ENCODE measurements around the gene RALGPS1.
A peak's percentile ranks its signal among the peaks of the same experiment; 100 is the strongest.

The RALGPS1 gene

GRCh38 chr9:127244609-127245601 lies 330.3 kb downstream of the RALGPS1 start:
- DNase-seq, result peak; percentile 86 to 94 (median 88)

- DNase-seq, result no peak
These were observed 331.1 kb downstream of the RALGPS1 start for GRCh38 chr9:127245637-127246164.

- DNase-seq, result no peak
These were observed 333.7 kb downstream of the RALGPS1 start for GRCh38 chr9:127248241-127248640.

- no peak for DNase-seq
These were observed 335.3 kb downstream of the RALGPS1 start for GRCh38 chr9:127249877-127250276.

- no peak for DNase-seq
These were observed 336.4 kb downstream of the RALGPS1 start for GRCh38 chr9:127250896-127251391.

- no peak for DNase-seq
These were observed 338.1 kb downstream of the RALGPS1 start for GRCh38 chr9:127252410-127253318.

GRCh38 chr9:127253446-127253845 lies 338.9 kb downstream of the RALGPS1 start:
- DNase-seq, result no peak

- DNase-seq, result no peak
These were observed 341.1 kb downstream of the RALGPS1 start for GRCh38 chr9:127255692-127256091.

GRCh38 chr9:127256324-127256723 lies 341.7 kb downstream of the RALGPS1 start:
- no peak for DNase-seq

- DNase-seq, result no peak
These were observed 344.3 kb downstream of the RALGPS1 start for GRCh38 chr9:127258606-127259471.

GRCh38 chr9:127262602-127263001 lies 348.0 kb downstream of the RALGPS1 start:
- DNase-seq, result no peak

- no peak for DNase-seq
These were observed 348.7 kb downstream of the RALGPS1 start for GRCh38 chr9:127263237-127263636.

GRCh38 chr9:127263664-127264063 lies 349.1 kb downstream of the RALGPS1 start:
- DNase-seq, result no peak

GRCh38 chr9:127264462-127265219 lies 350.1 kb downstream of the RALGPS1 start, which contains the start of gene GARNL3:
GARNL3 (plus strand) TSS chr9:127264774; CDS start chr9:127264878, 104 bp downstream.
- no peak for DNase-seq

GRCh38 chr9:127267793-127268525 lies 353.4 kb downstream of the RALGPS1 start:
- DNase-seq, result no peak

- no peak for DNase-seq
These were observed 354.9 kb downstream of the RALGPS1 start for GRCh38 chr9:127269449-127269848.

Measured in stimulated activated naive CD4-positive, alpha-beta T cell (primary cell).